Gastrocnemius medialis (tissue), 4 donors: ENCODE data around the gene PCDHA2.

Experiments
- POLR2A ChIP-seq, 2 donors: fragments of 450-650 bp; IDR thresholded peaks; one replicate each; pipeline ENCODE4 v1.6.1; 2017; ENCODE audit warnings: antibody characterized with exemption in 2 of 2, mild to moderate bottlenecking in 2 of 2, moderate library complexity in 2 of 2
- TF ChIP-seq, protein P1 (sequence below), 5 experiments: fragments of 450-650 bp in 3 of 5; fragments of 200-600 bp in 2 of 5; sonication (generic) in 2 of 5; IDR thresholded peaks in 4 of 5; conservative IDR thresholded peaks in 1 of 5; 1 replicate in 4 of 5; 2 replicates in 1 of 5; pipeline ENCODE4 v1.5.1; 2016 to 2019; ENCODE audit warnings: antibody characterized with exemption in 5 of 5, mild to moderate bottlenecking in 3 of 5, moderate library complexity in 3 of 5

DNA sequence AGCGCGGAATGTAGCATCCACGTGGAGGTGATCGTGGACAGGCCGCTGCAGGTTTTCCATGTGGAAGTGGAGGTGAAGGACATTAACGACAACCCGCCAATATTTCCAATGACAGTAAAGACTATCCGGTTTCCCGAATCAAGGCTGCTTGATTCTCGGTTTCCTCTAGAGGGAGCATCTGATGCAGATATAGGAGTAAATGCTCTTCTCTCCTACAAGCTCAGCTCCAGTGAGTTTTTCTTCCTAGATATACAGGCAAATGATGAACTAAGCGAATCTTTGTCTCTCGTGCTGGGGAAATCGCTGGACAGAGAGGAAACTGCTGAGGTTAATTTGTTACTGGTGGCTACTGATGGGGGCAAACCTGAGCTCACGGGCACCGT, 598 bp downstream of the PCDHA2 start:
- TF ChIP-seq POLR2A (IDR thresholded peaks at IDR 0.05), result no peak
- TF ChIP-seq, protein P1, sequence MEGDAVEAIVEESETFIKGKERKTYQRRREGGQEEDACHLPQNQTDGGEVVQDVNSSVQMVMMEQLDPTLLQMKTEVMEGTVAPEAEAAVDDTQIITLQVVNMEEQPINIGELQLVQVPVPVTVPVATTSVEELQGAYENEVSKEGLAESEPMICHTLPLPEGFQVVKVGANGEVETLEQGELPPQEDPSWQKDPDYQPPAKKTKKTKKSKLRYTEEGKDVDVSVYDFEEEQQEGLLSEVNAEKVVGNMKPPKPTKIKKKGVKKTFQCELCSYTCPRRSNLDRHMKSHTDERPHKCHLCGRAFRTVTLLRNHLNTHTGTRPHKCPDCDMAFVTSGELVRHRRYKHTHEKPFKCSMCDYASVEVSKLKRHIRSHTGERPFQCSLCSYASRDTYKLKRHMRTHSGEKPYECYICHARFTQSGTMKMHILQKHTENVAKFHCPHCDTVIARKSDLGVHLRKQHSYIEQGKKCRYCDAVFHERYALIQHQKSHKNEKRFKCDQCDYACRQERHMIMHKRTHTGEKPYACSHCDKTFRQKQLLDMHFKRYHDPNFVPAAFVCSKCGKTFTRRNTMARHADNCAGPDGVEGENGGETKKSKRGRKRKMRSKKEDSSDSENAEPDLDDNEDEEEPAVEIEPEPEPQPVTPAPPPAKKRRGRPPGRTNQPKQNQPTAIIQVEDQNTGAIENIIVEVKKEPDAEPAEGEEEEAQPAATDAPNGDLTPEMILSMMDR (IDR thresholded peaks at IDR 0.05 in 4 of 5, conservative IDR thresholded peaks at IDR 0.05 in 1 of 5), result no peak
